Endothelial cell of umbilical vein (primary cell): ENCODE results near the gene ZFYVE21. TPM values are rescaled to one million over a fixed set of nuclear protein-coding genes. Genes with fewer than 3 reads are reported as not detected.

ENCODE experiments used
- BruUV-seq: library from RNA; stranded (reverse); fragments of 400-500 nt; replicated peaks from 2 replicates; lab custom pipeline; 2021; lab: Mats Ljungman, UMichigan
- CTCF ChIA-PET: fragments of 300-600, 350-600 bp; sonication (Branson Sonifier 250); formaldehyde crosslinking; loops from one replicate; lab custom pipeline; 2021; ENCODE audit warnings: antibody characterized with exemption, inconsistent platforms; lab: Charles Lee
- POLR2A ChIA-PET: fragments of 300-600, 350-600 bp; sonication (Branson Sonifier 250); formaldehyde crosslinking; loops from one replicate; lab custom pipeline; 2021; ENCODE audit warnings: antibody characterized with exemption, inconsistent platforms; lab: Charles Lee
- DNase-seq: peaks from one replicate; pipeline ENCODE4 v3.0.0-alpha.2; 2011; ENCODE audit warnings: low read depth, low spot score
- FAIRE-seq: peaks from 2 replicates; lab custom pipeline; 2011; peaks lifted over from hg19 to GRCh38; lab: Jason Lieb, UNC
- H2AFZ ChIP-seq: 2 replicates; pipeline ENCODE4 v1.6.0; 2012; ENCODE audit warnings: low read depth, low read length, control low read depth, inconsistent platforms
- H3K27ac ChIP-seq: 2 replicates; pipeline ENCODE4 v1.5.1; 2011; ENCODE audit warnings: low read depth, mild to moderate bottlenecking, control low read depth, low read length, moderate library complexity; ENCODE audit not compliant: insufficient read depth
- H3K27me3 ChIP-seq, 2 experiments: 2 replicates each; pipeline versions ENCODE4 v1.6.0 to v1.6.1; 2011; ENCODE audit warnings: low read length in 2 of 2, mixed read lengths in 1 of 2; ENCODE audit not compliant: control insufficient read depth in 2 of 2, insufficient read depth in 2 of 2
- H3K36me3 ChIP-seq, 2 experiments: 2 replicates in 1 of 2; 3 replicates in 1 of 2; pipeline ENCODE4 v1.5.1; 2011; ENCODE audit warnings: low read length in 2 of 2, mild to moderate bottlenecking in 1 of 2, moderate library complexity in 1 of 2; ENCODE audit not compliant: control insufficient read depth in 2 of 2, insufficient read depth in 2 of 2; ENCODE audit errors: extremely low read depth in 1 of 2
- H3K4me1 ChIP-seq: 3 replicates; pipeline ENCODE4 v1.5.1; 2011; ENCODE audit warnings: mild to moderate bottlenecking, low read length; ENCODE audit not compliant: control insufficient read depth, insufficient read depth; ENCODE audit errors: extremely low read depth
- H3K4me2 ChIP-seq: 2 replicates; pipeline ENCODE4 v1.6.1; 2011; ENCODE audit warnings: low read length, control low read depth, mixed read lengths; ENCODE audit not compliant: insufficient read depth
- H3K4me3 ChIP-seq, 3 experiments: fragments of 200-600 bp in 1 of 3; sonication (generic), shearing (Covaris generic) in 1 of 3; replicated peaks in 1 of 3; 2 replicates each; pipeline ENCODE4 v1.5.1; 2011 to 2016; ENCODE audit warnings: control low read depth in 3 of 3, low read length in 3 of 3, mild to moderate bottlenecking in 2 of 3, inconsistent platforms in 1 of 3, low read depth in 1 of 3, moderate library complexity in 1 of 3; ENCODE audit not compliant: insufficient read depth in 1 of 3
- H3K79me2 ChIP-seq: 2 replicates; pipeline ENCODE4 v1.6.0; 2012; ENCODE audit warnings: low read length, inconsistent platforms; ENCODE audit not compliant: control insufficient read depth, insufficient read depth
- H3K9ac ChIP-seq: replicated peaks from 2 replicates; pipeline ENCODE3; 2011; ENCODE audit warnings: low read length, control low read depth; ENCODE audit not compliant: insufficient read depth; ENCODE audit errors: extremely low read depth
- H3K9me1 ChIP-seq: replicated peaks from 3 replicates; pipeline ENCODE4 v1.6.0; 2011; ENCODE audit warnings: mild to moderate bottlenecking, low read length; ENCODE audit not compliant: control insufficient read depth, insufficient read depth; ENCODE audit errors: extremely low read depth
- H3K9me3 ChIP-seq: replicated peaks from 2 replicates; pipeline ENCODE4 v1.5.1; 2012; ENCODE audit warnings: low read length, inconsistent platforms; ENCODE audit not compliant: control insufficient read depth, insufficient read depth
- H4K20me1 ChIP-seq: replicated peaks from 2 replicates; pipeline ENCODE3; 2011; ENCODE audit warnings: mild to moderate bottlenecking, low read length; ENCODE audit not compliant: control insufficient read depth, insufficient read depth; ENCODE audit errors: extremely low read depth
- CTCF ChIP-seq, 2 donors: IDR thresholded peaks; 1 replicate in 1 of 2; 2 replicates in 1 of 2; pipeline ENCODE4 v1.5.1; 2011; ENCODE audit warnings: low read length in 2 of 2, mild to moderate bottlenecking in 2 of 2, moderate library complexity in 2 of 2, control low read depth in 1 of 2, inconsistent platforms in 1 of 2, low read depth in 1 of 2; ENCODE audit not compliant: insufficient read depth in 1 of 2; ENCODE audit errors: extremely low read depth in 1 of 2
- EZH2 ChIP-seq: IDR thresholded peaks from 2 replicates; pipeline ENCODE4 v1.6.1; 2012; ENCODE audit warnings: borderline replicate concordance, low read depth, mild to moderate bottlenecking, moderate library complexity, low read length, inconsistent platforms; ENCODE audit not compliant: severe bottlenecking
- FOS ChIP-seq: IDR thresholded peaks from 2 replicates; pipeline ENCODE4 v1.6.1; 2011; ENCODE audit warnings: mild to moderate bottlenecking, low read length, moderate library complexity, borderline replicate concordance; ENCODE audit not compliant: insufficient read depth
- GATA2 ChIP-seq: IDR thresholded peaks from 2 replicates; pipeline ENCODE4 v1.7.0; 2011; ENCODE audit warnings: low read depth, mild to moderate bottlenecking, moderate library complexity, mixed read lengths, low read length; ENCODE audit not compliant: insufficient read length, insufficient read depth
- JUN ChIP-seq: IDR thresholded peaks from 2 replicates; pipeline ENCODE4 v1.6.1; 2011; ENCODE audit warnings: borderline replicate concordance, low read depth; ENCODE audit not compliant: insufficient read length, insufficient read depth
- MAX ChIP-seq: IDR thresholded peaks from 2 replicates; pipeline ENCODE4 v1.6.1; 2011; ENCODE audit not compliant: insufficient read depth, insufficient read length
- MYC ChIP-seq: IDR thresholded peaks from one replicate; pipeline ENCODE4 v1.6.1; 2011; ENCODE audit warnings: mild to moderate bottlenecking, low read depth, low read length
- POLR2A ChIP-seq: IDR thresholded peaks from 2 replicates; pipeline ENCODE4 v1.6.1; 2012; ENCODE audit warnings: low read depth, mild to moderate bottlenecking, control low read depth, low read length
- POLR2AphosphoS5 ChIP-seq: IDR thresholded peaks from 2 replicates; pipeline ENCODE4 v1.6.1; 2012; ENCODE audit warnings: low read depth, mild to moderate bottlenecking, control low read depth, low read length, moderate library complexity; ENCODE audit not compliant: insufficient read depth
- dilution Hi-C: fragments of 300-500 bp; cut with MboI; formaldehyde crosslinking; loops from one replicate; pipeline ENCODE4 v1.15.0; 2019; ENCODE audit warnings: low sequenced_read_pairs; ENCODE audit not compliant: extremely low pct_ligation_motif_present
- intact Hi-C: fragments of 100-400 bp; cut with micrococcal nuclease; formaldehyde crosslinking; loops from one replicate; pipeline ENCODE4 v1.10.0; 2022
- polyA plus RNA-seq, 4 experiments: library from polyadenylated mRNA; depleted of rRNA in 3 of 4; stranded (reverse) in 3 of 4; unstranded in 1 of 4; fragments of >200 nt; gene quantifications; 2 replicates each; pipeline versions ENCODE4 v1.2.1 to v1.2.3, GENCODE V29; 2011 to 2012; ENCODE audit warnings: missing spikeins in 1 of 4
- total RNA-seq: library from RNA; stranded (reverse); gene quantifications from 2 replicates; pipeline ENCODE4 v1.2.3, GENCODE V29; 2021

Gene ZFYVE21
- total and polyA plus RNA-seq, 2 donors (not counting 3 experiments of a cell fraction or from before 2014, with no cell fraction given) = 54.5 to 98.3 TPM

GRCh38 chr14:103763730-103764488, 48.3 kb downstream of the ZFYVE21 start:
- dilution Hi-C loops (no loop called here), intact Hi-C loops (no loop called here)
- Histone ChIP-seq H3K9ac (no peak overlapping the region), H3K9me1 (no peaks in the 10 kb centered on the region), H3K79me2 (no peaks in the 10 kb centered on the region), H3K4me3 (no peak overlapping the region), H2AFZ (no peak overlapping the region), H3K4me1 (peaks cover 5% of the 10 kb centered on the region), H3K27me3 (no peaks in the 10 kb centered on the region), H4K20me1 (no peaks in the 10 kb centered on the region), H3K36me3 (no peaks in the 10 kb centered on the region), H3K4me2 (no peak overlapping the region), H3K27ac (no peak overlapping the region), H3K9me3 (no peaks in the 10 kb centered on the region)
- TF ChIP-seq FOS = no peak
- no peak for TF ChIP-seq JUN
- TF ChIP-seq GATA2 = no peak
- no peak for TF ChIP-seq CTCF (IDR thresholded peaks at IDR 0.05; ENCODE audit: extremely low read depth in 1 of 2, insufficient read depth in 1 of 2, low read depth in 1 of 2, low read length in 2 of 2)
- TF ChIP-seq POLR2AphosphoS5 = no peak
- no peak for TF ChIP-seq MAX
- TF ChIP-seq POLR2A = no peak
- TF ChIP-seq MYC = no peak
- no peak for TF ChIP-seq EZH2
- no TSS peak for BruUV-seq
- POLR2A ChIA-PET = no interaction called here
- no peak for DNase-seq
- CTCF ChIA-PET = interaction anchor here (0.8 to 1.4 kb wide), 2 partner anchors 11 to 57 kb away, joined by 3 read pairs; no protein-coding TSS in a partner anchor
- no peak for FAIRE-seq
